Left lung (tissue), 10 donors: Measurements from ENCODE around the gene NADK. TPM values are rescaled to one million over a fixed set of nuclear protein-coding genes. Genes with fewer than 3 reads are reported as not detected.

ENCODE experiments used
- ATAC-seq: fragments of 200-7000 bp; cut with Tn5 transposase; one replicate; pipeline ENCODE4 v1.9.1; 2020; ENCODE audit warnings: moderate library complexity
- DNase-seq, 4 donors: peaks; one replicate each; pipeline ENCODE4 v3.0.0-alpha.2; 2013 to 2020
- H3K27ac ChIP-seq, 2 donors: fragments of 200-600 bp; sonication (generic) in 1 of 2; one replicate each; pipeline versions ENCODE4 v1.5.0 to v1.8.0; 2020 to 2021
- H3K27me3 ChIP-seq, 2 donors: fragments of 200-600 bp; sonication (generic) in 1 of 2; one replicate each; pipeline versions ENCODE4 v1.5.0 to v1.8.0; 2020 to 2021
- H3K36me3 ChIP-seq, 2 donors: fragments of 200-600 bp; sonication (generic) in 1 of 2; one replicate each; pipeline versions ENCODE4 v1.5.0 to v1.8.0; 2020 to 2021
- H3K4me1 ChIP-seq, 2 donors: fragments of 200-600 bp; one replicate each; pipeline ENCODE4 v1.8.0; 2021
- H3K4me3 ChIP-seq, 2 donors: fragments of 200-600 bp; sonication (generic) in 1 of 2; one replicate each; pipeline versions ENCODE4 v1.5.0 to v1.8.0; 2020 to 2021; ENCODE audit warnings: mild to moderate bottlenecking in 1 of 2
- H3K9me3 ChIP-seq, 2 donors: fragments of 200-600 bp; sonication (generic) in 1 of 2; one replicate each; pipeline versions ENCODE4 v1.5.0 to v1.8.0; 2020 to 2021
- intact Hi-C, 2 donors: fragments of 100-400 bp; cut with DNase I; formaldehyde crosslinking; loops; one replicate each; pipeline versions ENCODE4 v1.11.2 to v1.14.2; 2022
- polyA plus RNA-seq, 6 donors: library from polyadenylated mRNA; unstranded; fragments of 120-200 nt; gene quantifications; one replicate each; pipeline ENCODE4 v1.2.1, GENCODE V29; 2013; ENCODE audit not compliant: insufficient read length in 6 of 6
- total RNA-seq, 2 donors: library from RNA; stranded (reverse); fragmentation: NEBNext Ultra II Directional; extraction: Animal tissue kit (Norgen Biotek cat#: 25700); gene quantifications; one replicate each; pipeline ENCODE4 v1.2.1, GENCODE V29; 2021
- TF ChIP-seq, protein P1 (sequence below), 2 donors: fragments of 200-600 bp; sonication (generic) in 1 of 2; IDR thresholded peaks; one replicate each; pipeline versions ENCODE4 v1.5.0 to v1.8.0; 2021; ENCODE audit warnings: antibody characterized with exemption in 2 of 2
- donor health status: DM: no; HTN: yes; CAD: no.
- donor health status: DM: no; HTN: no; CAD: no.

NADK gene
- total and polyA plus RNA-seq, 8 donors = 37.2 to 126 (median 45.6) TPM

DNA sequence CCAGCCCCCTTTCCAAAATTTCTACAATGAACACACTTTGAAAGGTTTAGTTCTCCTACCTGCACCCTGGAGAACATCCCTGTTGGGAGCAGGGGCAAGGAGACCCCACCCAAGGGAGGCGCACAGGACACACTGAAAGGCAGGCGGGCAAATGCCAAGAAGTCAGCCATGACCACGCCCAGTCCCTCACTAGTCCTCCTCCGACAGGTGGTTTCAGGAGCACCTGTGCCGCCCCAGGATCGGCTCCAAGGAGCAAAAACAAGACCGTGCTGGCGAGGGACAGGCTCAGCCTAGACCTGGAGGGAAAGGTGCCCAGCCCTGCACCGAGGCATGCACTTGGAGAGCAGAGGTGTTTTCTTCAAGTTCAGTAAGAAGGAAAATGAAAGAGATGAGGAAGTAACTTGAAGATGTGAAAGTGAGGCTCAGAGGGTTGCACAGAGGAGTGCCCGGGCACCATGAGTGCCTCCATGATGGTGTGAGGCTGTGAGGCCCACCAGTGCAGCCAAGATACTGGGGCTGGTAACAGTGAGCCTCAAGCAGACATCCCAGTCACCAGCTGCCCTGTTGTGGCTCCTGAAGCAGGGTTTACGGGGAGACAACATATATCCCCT lies 19.6 kb upstream of the NADK start:
- peaks cover 0 to 99% of the 10 kb centered on the region in 2 donors for H3K36me3 ChIP-seq
- H3K4me3 ChIP-seq = no peak overlapping the region
- no peaks in the 10 kb centered on the region for H3K9me3 ChIP-seq
- H3K27me3 ChIP-seq = no peaks in the 10 kb centered on the region
- no peaks in the 10 kb centered on the region for H3K4me1 ChIP-seq
- intact Hi-C loops = no loop called here
- DNase-seq (no peak), ATAC-seq (no peak)
- H3K27ac ChIP-seq = no peak overlapping the region
- TF ChIP-seq, protein P1, sequence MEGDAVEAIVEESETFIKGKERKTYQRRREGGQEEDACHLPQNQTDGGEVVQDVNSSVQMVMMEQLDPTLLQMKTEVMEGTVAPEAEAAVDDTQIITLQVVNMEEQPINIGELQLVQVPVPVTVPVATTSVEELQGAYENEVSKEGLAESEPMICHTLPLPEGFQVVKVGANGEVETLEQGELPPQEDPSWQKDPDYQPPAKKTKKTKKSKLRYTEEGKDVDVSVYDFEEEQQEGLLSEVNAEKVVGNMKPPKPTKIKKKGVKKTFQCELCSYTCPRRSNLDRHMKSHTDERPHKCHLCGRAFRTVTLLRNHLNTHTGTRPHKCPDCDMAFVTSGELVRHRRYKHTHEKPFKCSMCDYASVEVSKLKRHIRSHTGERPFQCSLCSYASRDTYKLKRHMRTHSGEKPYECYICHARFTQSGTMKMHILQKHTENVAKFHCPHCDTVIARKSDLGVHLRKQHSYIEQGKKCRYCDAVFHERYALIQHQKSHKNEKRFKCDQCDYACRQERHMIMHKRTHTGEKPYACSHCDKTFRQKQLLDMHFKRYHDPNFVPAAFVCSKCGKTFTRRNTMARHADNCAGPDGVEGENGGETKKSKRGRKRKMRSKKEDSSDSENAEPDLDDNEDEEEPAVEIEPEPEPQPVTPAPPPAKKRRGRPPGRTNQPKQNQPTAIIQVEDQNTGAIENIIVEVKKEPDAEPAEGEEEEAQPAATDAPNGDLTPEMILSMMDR (IDR thresholded peaks at IDR 0.05) = no peak

DNA sequence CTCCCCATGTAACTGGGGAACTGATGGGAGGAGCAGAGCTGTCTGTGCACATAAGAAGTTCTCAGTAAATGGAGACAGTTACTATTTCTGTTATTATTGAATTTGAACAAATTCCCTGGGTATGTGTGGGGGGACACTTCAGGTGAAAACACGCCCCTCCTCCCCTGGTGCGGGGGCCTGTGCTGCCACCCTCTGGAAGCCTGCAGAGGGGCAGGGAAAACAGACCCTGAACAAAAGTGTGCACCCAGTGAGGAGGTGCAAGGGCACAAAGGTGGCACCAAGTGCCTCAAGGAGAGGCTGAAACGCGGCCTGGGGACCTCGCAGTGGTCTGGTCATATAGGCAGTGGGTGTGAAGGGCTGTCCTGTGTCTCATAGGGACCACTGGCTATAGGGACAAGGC lies 18.2 kb upstream of the NADK start:
- H3K4me3 ChIP-seq = no peak overlapping the region
- peaks cover 0 to 99% of the 10 kb centered on the region in 2 donors for H3K36me3 ChIP-seq
- no peaks in the 10 kb centered on the region for H3K9me3 ChIP-seq
- DNase-seq (no peak), ATAC-seq (peak; percentile 41)
- no peaks in the 10 kb centered on the region for H3K27me3 ChIP-seq
- H3K4me1 ChIP-seq = no peaks in the 10 kb centered on the region
- TF ChIP-seq, protein P1 (IDR thresholded peaks at IDR 0.05) = no peak
- intact Hi-C loops = no loop called here
- H3K27ac ChIP-seq = no peak overlapping the region

DNA sequence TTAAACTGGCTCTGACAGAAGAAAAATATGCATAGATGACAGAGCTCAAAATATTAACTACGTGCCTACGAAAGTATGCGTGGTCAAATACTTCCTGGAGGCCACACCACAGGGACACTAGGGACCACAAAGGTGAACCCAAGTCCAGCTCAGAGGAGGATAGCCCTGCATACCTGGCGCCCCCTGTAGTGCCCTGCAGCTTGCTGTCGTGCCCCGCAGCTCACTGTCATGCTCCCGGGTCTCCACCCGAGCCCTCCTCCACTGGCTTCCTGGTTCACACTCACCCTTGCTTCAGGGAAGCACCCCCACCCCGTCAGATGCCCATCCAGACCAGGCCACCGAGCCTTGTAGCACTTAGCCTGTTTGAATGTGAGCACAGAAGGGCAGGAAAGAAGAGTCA lies 16.7 kb upstream of the NADK start:
- intact Hi-C loops = no loop called here
- no peaks in the 10 kb centered on the region for H3K9me3 ChIP-seq
- TF ChIP-seq, protein P1 (IDR thresholded peaks at IDR 0.05) = no peak
- DNase-seq (no peak), ATAC-seq (no peak)
- H3K36me3 ChIP-seq = peaks cover 5 to 100% of the 10 kb centered on the region in 2 donors
- H3K27me3 ChIP-seq = no peaks in the 10 kb centered on the region
- no peaks in the 10 kb centered on the region for H3K4me1 ChIP-seq
- no peak overlapping the region for H3K27ac ChIP-seq
- no peak overlapping the region for H3K4me3 ChIP-seq

DNA sequence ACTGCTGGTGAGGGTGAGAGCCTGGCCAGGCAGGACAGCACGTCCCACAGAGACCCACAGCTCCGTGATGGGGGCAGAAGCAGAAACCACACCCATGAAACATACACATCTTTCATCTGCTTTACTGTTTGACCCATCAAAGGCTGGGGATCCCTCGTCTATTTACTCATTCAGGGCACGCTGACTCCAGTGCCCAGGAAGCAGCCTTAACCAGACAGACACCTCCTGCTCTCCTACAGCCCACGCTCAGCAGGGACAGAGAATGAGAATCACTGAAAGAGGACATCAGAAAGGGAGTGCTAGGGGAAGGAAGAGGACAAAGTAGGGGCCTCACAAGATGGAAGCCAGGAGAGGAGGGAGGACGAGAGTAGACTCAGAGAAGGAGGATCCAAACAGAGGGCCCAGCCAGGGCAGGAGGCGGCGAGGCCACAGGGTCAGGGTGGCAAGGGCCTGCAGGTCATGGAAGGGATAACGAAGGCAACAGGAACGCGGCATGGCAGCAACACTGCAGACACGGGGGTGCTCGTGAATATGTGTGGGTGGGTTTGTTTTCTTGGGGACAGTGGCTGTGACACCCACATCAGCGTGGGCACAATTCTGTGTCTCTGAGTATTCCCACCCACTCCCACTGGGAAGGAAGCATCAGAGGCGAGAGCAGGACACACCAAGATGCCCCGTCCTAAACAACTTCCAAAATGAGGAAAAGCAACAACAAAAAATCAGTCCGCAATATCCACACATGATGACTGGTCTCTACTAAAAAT lies 15.4 kb upstream of the NADK start:
- Histone ChIP-seq H3K4me3 (no peak overlapping the region), H3K9me3 (no peaks in the 10 kb centered on the region), H3K27me3 (no peaks in the 10 kb centered on the region), H3K4me1 (no peaks in the 10 kb centered on the region), H3K27ac (no peak overlapping the region), H3K36me3 (peaks cover 8 to 100% of the 10 kb centered on the region in 2 donors)
- ATAC-seq = no peak
- DNase-seq = no peak
- TF ChIP-seq, protein P1 (IDR thresholded peaks at IDR 0.05) = no peak
- intact Hi-C loops = no loop called here

DNA sequence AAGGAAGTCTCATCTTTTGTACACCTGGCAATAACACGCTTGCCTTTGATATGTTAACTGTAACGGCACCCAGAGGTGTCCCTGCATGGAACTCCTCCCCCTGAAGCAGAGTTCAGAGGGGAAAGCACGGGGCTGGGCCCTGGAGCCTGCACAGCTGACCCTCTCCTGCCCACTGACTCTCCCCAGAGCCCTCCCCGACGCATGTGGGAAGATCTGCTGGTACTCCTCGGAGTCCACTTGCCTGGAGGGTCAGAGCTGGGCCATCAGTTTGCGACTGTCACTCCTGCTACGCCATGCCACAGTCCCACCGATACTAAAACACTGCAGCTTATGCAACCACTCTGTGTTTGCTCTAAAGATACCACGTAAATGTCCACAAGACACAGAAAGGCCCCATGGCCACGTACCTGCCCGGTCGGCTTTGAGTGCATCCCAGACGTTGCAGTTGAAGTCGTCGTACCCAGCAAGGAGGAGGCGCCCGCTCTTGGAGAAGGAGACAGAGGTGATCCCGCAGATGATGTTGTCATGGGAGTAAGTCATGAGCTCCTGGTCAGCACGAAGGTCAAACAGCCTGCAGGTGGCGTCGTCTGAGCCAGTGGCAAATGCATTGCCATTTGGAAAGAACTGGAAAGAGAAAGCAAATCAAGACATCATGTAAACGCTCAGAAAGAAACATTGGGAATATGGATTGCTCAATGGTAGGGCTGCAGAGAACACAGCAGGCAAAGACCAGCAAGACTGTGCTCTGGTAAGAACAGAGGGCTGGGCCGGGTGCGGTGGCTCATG lies 10.6 kb upstream of the NADK start:
- Histone ChIP-seq H3K4me1 (peaks cover 0 to 4% of the 10 kb centered on the region in 2 donors), H3K27me3 (no peaks in the 10 kb centered on the region), H3K27ac (peak overlapping the region in 1 of 2 donors; percentile 48), H3K9me3 (no peaks in the 10 kb centered on the region), H3K36me3 (peaks cover 9 to 94% of the 10 kb centered on the region in 2 donors), H3K4me3 (no peak overlapping the region)
- intact Hi-C loops = no loop called here
- DNase-seq = no peak
- ATAC-seq = no peak
- TF ChIP-seq, protein P1 (IDR thresholded peaks at IDR 0.05) = no peak
